HG02970 (cell line): ENCODE results near the gene TULP4.

Experiments used
- ATAC-seq: cut with Tn5 transposase; IDR thresholded peaks from one replicate; pipeline ENCODE4 v1.9.1; 2021; ENCODE audit warnings: mild to moderate bottlenecking, moderate library complexity, moderate number of reproducible peaks; ENCODE audit not compliant: unreplicated experiment, low FRiP score

TULP4 gene

GRCh38 chr6:158356586-158357546 lies 44.6 kb downstream of the TULP4 start:
- no peak for ATAC-seq

DNA sequence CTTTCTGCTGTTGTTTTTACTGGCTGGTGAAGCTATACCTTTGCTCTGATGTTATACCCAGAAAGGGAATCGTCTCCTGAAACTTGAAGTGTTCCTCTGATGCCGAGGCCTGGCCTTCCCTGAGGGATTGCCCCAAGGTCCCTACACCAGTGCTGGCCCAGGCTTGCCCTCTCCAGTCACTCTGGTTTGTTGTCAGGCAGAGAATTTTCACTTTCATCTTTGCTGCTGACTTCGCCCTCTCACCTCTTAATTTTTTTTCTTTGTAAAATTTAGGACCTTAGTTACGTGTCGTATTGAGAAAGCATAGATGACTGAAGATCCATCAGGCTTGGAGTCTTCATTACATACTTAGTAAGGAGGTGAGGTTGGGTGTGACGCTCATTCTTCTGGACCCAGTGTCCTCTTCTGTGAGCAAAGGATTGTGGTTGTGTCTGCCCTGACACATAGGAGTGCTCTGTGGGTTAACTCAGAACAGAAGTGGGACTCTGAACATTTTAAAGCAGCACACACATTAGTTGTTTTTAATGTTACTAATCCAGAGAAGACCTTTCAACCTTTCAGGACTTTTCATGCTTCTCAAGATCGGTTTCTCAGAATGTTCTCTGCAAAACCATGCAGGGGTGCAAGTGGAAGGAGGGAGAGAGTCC lies 45.4 kb downstream of the TULP4 start:
- no peak for ATAC-seq

DNA sequence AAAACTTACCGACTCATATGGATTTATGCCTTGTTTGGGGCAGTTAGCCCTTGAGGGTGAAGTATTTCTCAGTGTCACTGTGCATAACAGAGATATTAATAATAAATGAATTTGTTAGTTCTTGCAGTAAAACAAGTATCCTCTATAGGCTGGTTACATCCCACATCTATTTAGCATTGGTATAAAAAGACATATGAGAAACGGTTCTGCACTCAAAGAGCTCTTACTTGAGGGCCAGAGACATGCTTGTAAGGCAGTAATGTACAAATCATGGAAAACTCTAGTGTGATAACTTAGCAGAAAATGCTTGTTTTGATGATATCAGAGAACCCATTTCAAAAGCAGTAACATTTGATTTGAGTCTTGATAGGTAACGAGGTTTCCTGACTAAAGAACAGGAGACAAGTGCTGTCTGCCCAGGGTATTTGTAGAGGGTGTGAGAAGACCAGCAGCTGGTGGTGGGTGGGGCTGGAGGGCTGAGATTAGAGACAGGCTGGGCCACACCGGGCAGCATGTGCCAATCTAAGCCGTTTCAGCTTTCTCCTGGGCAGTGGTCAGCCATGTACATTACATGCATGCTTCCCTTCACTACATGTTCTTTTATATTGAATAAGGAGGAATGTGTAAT lies 46.3 kb downstream of the TULP4 start:
- no peak for ATAC-seq

DNA sequence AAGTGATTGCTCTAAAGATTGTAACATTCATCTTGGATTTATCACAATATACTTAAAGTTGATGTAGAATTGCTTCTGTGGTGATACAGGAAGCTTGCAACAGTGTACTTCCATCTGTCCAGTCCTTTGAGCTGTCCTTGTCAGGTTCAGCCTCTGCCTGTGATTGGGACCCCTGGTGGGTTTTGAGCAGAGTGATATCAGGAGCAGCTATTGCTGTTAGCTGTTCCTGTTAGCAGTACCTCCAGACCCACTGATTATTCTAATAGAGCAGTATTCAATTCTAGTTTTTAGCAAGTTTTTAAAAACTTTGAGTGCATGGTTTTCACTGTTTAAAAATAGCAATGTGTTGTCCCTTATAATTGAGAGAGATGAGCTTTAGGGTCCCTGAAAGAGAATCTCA lies 48.8 kb downstream of the TULP4 start:
- no peak for ATAC-seq

DNA sequence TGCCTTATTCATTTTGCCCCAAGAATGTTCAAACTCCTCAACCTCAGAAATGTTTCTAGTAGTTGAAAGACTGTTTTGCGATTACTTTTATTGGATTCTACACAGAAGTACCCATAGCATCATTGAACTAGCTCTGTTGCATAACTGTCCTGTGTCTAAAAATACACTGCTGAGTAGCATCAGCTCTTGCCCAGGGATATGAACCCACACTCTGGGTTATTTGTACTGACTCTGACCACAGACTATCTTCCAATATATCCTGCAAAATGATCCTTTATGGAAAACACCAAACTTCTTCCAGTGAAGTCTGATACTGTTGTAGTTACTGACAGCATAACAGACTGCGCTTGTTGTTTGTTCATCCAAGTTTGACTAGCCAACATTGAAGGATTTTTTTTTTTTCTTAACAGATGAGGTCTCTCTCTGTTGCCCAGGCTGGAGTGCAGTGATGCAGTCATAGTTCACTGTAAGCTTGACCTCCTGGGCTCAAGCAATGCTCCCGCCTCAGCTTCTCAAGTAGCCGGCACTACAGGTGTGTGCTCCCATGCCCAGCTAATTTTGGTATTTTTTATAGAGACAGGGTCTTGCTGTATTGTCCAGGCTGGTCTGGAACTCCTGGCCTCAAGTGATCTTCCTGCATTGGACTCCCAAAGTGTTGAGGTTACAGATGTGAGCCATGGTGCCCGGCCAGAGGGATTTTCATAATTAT lies 49.9 kb downstream of the TULP4 start:
- ATAC-seq = no peak

DNA sequence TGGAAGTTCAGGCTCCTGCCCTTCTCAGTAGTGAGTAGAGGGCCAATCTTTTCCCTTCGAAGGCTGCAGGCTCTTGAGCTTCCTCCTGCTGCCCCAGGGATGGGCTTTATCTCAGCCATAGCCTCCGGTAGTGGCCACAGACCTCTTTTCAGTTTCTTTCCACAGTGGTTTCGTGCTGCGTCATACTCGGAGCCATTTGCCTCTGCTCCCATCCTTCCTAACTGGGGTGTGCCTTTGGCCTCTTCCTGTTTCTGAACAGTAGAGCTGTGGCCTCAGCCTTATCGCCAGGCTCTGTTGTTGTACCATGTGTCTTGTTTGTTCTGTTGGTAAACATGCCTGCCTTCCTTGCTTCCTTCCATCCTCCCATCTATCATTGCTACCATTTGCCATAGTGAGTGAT lies 54.1 kb downstream of the TULP4 start:
- no peak for ATAC-seq

GRCh38 chr6:158367816-158368215 lies 55.6 kb downstream of the TULP4 start:
- no peak for ATAC-seq

DNA sequence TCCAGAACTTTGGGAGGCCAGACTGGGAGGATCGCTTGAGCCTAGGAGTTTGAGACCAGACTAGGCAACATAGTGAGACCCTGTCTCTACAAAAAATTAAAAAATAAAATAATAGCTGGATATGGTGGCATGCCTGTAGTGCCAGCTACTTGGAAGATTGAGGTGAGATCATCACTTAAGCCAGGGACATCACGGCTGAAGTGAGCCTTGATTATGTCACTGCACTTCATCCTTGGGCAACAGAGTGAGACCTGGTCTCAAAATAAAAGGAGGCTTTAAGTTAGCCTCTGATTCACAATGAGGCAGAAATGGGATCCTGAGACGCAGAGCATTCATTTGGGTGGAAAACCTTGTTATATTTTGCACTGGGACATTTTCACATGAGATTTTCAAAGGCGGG lies 57.0 kb downstream of the TULP4 start:
- ATAC-seq = no peak

- ATAC-seq = no peak
Measured at GRCh38 chr6:158370805-158371204, 58.5 kb downstream of the TULP4 start.

DNA sequence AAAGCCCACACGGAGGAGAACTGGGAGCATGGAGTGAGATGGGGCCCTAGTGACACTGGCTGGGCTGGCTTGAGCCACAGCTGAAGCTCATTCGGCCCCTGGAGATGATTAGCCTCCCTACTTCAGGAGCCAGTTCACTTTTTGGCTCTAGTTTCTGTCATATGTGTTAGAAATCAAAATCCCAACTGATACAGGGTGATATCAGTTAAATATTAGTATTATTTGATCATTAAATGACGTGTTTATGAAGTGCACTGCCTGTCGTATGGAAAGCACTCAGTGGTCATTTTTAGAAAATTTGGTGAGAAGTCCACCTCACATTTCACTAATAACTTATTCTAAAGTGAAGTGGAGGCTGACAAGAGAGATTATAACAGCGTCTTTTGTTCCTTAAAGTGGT lies 59.0 kb downstream of the TULP4 start:
- no peak for ATAC-seq

DNA sequence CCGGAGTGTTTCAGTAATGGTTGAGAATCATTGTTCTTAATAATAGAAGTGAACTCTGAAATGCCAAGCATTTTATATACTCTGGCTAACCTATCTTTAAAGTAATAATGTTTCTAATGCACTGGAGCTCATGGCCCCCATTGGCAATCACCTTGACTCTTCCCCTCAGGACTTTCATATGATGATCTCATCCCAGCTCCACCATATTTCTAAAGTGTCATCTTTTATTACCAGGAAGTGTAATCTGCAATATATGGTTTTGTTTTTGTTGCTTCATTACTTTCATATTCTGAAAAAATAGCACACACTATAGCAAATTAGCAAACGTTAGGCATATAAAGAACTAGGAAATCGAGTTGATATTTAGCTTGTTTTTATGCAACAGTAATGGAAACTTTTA lies 60.3 kb downstream of the TULP4 start:
- ATAC-seq = no peak

DNA sequence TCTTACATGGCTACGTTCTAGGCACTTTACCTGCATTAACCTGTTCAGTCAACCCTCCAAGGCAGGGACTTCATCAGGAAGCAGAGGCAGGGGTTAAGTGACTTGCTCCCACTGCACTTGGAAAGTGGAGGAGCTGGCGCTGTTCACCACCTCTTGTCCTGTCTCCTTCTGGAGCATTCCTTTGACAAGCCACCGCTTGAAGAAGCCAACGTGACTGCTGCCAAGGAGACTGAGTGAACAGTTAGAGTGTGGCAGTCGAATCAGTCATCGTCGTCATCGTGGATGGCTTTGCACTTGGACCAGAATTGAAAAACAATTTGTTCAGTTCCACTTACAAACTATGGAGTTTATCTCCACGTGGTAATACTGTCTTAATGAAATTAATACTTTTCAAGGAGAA lies 60.9 kb downstream of the TULP4 start:
- no peak for ATAC-seq

DNA sequence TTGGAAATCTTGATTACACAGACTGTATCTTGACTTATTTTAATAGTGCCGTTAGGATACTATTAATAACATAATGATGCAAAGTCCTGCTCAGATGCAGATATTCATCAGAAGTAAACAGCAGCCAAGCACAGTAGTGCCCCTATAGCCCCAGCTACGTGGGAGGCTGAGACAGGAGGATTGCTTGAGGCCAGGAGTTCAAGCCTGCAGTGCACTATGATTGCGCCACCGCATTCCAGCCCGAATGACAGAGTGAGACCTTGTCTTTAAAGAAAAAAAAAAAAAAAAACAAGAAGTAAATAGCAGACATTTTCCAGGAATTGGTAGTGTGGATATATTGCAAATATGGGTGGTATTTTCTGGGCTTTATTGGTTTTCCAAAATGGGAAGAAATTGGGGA lies 61.8 kb downstream of the TULP4 start:
- no peak for ATAC-seq

DNA sequence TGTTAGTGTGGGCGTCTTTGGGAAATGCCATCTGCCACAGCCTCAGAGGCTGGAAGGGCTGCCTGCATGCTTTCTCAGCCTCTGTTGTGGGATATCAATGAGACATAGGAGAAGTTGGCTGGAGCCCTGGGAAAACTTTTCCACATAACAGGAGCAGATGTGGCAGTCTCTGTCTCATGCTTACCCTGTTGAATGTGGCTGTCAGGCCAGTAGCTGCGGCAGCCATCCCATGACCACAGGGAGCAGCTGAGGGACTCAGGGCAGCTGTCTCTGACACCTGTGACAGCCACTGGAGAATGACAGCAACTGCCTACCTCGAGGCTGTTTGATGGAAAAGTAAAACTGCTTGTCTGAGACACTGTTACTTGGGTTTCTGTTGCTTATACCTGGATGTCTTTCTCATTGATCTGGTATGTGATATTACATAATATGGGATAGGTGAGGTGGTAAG lies 64.4 kb downstream of the TULP4 start:
- no peak for ATAC-seq

DNA sequence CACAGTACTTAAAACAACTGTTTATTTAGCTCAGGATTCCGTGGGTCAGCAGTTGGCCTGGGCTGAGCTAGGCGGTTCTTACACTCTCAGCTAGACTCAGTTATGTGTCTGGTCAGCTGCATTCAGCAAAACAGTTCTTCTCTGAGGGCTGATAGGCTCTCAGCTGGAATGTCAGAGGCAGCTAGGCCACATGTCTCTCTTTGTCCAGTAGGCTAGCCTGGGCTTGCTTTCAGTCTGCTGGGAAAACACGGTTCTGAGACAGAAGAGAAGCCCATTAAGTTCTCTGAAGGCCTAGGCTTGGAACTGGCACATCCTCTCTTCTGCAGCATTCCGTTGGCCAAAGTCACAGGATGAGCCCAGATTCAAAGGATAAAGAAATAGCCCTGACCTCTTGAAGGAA lies 65.6 kb downstream of the TULP4 start:
- no peak for ATAC-seq

- ATAC-seq = no peak
Measured at GRCh38 chr6:158379336-158379735, 67.1 kb downstream of the TULP4 start.

DNA sequence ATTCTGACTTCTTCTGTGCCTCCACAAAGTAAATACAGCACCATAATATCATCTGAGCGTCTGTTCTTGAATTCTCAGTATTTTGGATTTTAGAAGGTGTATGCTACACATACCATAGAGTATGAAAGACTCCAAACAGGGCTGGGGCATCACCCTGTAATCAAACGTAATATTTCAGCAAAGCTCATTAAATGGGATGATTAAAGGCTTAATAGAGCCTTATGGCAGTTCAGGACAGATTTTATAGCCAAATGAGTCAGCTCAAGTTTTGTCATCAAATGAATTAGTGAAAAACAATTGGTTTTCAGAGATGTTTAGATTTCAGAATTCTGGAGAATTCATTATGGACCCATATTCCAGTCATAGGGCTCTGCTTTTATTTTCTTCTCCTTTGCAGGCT lies 68.9 kb downstream of the TULP4 start:
- no peak for ATAC-seq

- ATAC-seq = no peak
Measured at GRCh38 chr6:158382491-158382890, 70.2 kb downstream of the TULP4 start.

GRCh38 chr6:158383057-158383456 lies 70.8 kb downstream of the TULP4 start:
- no peak for ATAC-seq

- ATAC-seq = no peak
Measured at GRCh38 chr6:158383542-158383941, 71.3 kb downstream of the TULP4 start.

- no peak for ATAC-seq
Measured at GRCh38 chr6:158384671-158385110, 72.4 kb downstream of the TULP4 start.
